Natural killer cell treated with Interleukin-12 subunit alpha and Interleukin-12 subunit beta and Interleukin-15 and Interleukin-18, amount 100 ng/mL, for 72 hours (primary cell): ENCODE measurements around the gene CPN2. TPM values are rescaled to one million over a fixed set of nuclear protein-coding genes. Genes with fewer than 3 reads are reported as not detected.
A peak's percentile ranks its signal among the peaks of the same experiment; 100 is the strongest.

Experiments
- ATAC-seq, 2 donors: fragments of 150-1000 bp; cut with Tn5 transposase in 1 of 2; sonication (Bioruptor Pico), chemical (Tn5 transposase) in 1 of 2; 2 replicates each; pipeline ENCODE4 v1.10.0; 2021
- DNase-seq: peaks from one replicate; pipeline ENCODE4 v3.0.0; 2022; ENCODE audit warnings: low spot score
- H3K27ac Mint-ChIP-seq, 2 donors: 1 replicate in 1 of 2; 2 replicates in 1 of 2; pipeline ENCODE4 v1.8.0; 2022; ENCODE audit warnings: mixed read lengths in 2 of 2, mild to moderate bottlenecking in 1 of 2, moderate library complexity in 1 of 2
- H3K27me3 Mint-ChIP-seq, 2 donors: 1 replicate in 1 of 2; 2 replicates in 1 of 2; pipeline ENCODE4 v1.8.0; 2022; ENCODE audit warnings: mixed read lengths in 2 of 2
- H3K36me3 Mint-ChIP-seq: one replicate; pipeline ENCODE4 v1.8.0; 2022; ENCODE audit warnings: mixed read lengths
- H3K4me1 Mint-ChIP-seq, 2 donors: 1 replicate in 1 of 2; 2 replicates in 1 of 2; pipeline ENCODE4 v1.8.0; 2022; ENCODE audit warnings: low read depth in 2 of 2, mixed read lengths in 2 of 2, mild to moderate bottlenecking in 1 of 2
- H3K4me3 Mint-ChIP-seq: one replicate; pipeline ENCODE4 v1.8.0; 2022; ENCODE audit warnings: mixed read lengths
- H3K9me3 Mint-ChIP-seq: 2 replicates; pipeline ENCODE4 v1.8.0; 2022; ENCODE audit warnings: mixed read lengths
- total RNA-seq, 2 donors: library from RNA; stranded (reverse); gene quantifications; one replicate each; pipeline ENCODE4 v1.2.3, GENCODE V29; 2022

Gene CPN2
- total RNA-seq, 2 donors from 2014 or later, result not detected

DNA sequence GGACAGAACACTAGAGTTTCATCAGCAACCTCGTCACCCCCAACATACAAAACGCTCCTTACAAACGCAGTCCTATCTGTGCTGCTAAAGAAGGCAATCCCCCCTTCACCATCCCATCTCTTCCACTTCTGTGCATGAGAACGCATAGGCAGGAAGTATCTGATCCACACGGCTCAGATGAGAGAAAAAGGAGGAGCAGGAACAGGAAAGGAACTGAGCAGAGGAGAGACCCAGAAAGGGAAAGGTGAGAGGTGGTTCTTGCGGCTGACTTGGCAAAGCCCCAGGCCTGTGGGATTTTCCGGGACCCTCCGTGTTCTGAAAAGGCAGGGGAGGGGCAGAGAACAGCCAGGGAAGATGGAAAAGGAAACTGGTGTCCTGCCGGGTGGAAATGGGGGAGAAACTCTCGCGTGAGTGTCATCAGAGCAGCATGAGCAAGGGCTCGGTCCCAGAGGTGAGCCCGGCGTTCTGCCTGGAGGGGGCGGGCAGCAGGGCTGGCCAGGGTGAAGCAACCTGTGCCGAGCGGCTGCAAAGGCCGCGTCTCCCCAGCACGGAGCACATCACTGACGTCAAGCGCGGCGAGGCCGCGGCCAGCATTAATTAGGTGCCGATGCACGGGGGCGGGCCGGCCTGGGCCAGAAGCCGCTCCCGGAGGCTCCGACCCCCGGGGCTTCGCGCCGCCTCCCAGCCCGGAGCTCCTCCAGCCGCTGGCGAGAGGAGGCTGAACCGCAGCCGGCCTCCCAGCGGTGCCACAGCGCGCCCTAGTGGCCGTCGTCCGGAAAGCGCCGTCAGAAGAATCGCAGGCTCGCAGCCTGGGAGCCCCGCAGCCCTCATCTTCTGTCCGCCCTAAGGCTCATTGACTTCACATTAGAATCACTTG is 35.8 kb downstream of the CPN2 start:
- peak; percentile 84 to 88 for ATAC-seq
- Mint-ChIP-seq H3K4me1 (peaks cover 11 to 14% of the 10 kb centered on the region in 2 donors), H3K4me3 (peak overlapping the region; percentile 77), H3K27me3 (peaks cover 30 to 41% of the 10 kb centered on the region in 2 donors), H3K36me3 (peaks cover 8% of the 10 kb centered on the region), H3K27ac (no peak overlapping the region), H3K9me3 (peaks cover 8% of the 10 kb centered on the region)
- peak; percentile 87 for DNase-seq

GRCh38 chr3:194314388-194315068 is 36.6 kb downstream of the CPN2 start:
- H3K27ac Mint-ChIP-seq, result no peak overlapping the region
- H3K4me3 Mint-ChIP-seq, result peak overlapping the region; percentile 77
- peaks cover 27 to 38% of the 10 kb centered on the region in 2 donors for H3K27me3 Mint-ChIP-seq
- ATAC-seq (no peak), DNase-seq (no peak)
- peaks cover 11 to 14% of the 10 kb centered on the region in 2 donors for H3K4me1 Mint-ChIP-seq
- peaks cover 7% of the 10 kb centered on the region for H3K9me3 Mint-ChIP-seq
- peaks cover 7% of the 10 kb centered on the region for H3K36me3 Mint-ChIP-seq

DNA sequence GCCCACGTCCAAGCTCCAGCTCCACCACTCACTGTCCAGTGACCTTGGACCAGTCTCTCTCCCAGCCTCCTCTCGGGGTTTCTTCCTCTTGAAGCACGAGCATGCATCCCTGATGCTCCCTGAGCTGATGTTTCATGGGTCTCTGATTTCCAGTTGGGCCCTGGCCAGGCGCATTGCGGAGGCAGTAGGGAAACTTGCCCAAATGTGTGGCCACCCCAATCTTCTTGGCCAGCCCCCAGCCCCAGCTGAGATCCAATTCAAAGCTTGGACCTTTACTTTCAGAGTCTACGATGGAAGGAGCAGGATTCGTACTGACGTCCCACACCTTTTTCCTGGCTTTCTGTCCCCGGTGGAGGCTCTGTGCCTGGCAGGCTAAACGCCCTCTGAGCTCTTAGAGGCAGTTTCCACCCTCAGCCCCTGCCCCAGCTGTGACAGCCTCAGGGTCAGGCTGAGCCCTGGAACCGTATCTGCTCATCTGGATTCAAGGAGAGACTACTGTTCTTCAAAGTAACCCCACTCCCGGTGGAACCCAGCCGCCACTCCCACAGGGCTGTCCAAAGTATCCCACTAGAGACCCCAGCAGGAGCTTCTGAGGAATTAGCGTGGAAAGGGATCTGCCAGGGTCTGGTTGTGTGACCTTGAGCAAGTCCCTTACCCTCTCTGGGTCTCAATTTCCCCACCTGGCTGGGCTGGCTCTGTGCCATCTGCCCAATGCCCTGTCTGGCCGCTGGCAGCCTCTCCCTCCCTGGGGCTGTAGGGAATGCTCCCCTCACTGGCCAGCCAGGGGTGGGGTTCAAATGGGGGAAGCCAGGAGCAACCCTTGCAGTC is 37.4 kb downstream of the CPN2 start:
- Mint-ChIP-seq H3K9me3 (no peaks in the 10 kb centered on the region), H3K4me3 (no peak overlapping the region), H3K27ac (no peak overlapping the region), H3K27me3 (peaks cover 27 to 36% of the 10 kb centered on the region in 2 donors), H3K36me3 (no peaks in the 10 kb centered on the region), H3K4me1 (peaks cover 11 to 16% of the 10 kb centered on the region in 2 donors)
- ATAC-seq (no peak), DNase-seq (no peak)

- H3K27me3 Mint-ChIP-seq, result peaks cover 26 to 36% of the 10 kb centered on the region in 2 donors
- no peak overlapping the region for H3K4me3 Mint-ChIP-seq
- peaks cover 11 to 16% of the 10 kb centered on the region in 2 donors for H3K4me1 Mint-ChIP-seq
Observed at GRCh38 chr3:194312743-194313281, 38.3 kb downstream of the CPN2 start.

GRCh38 chr3:194312186-194312742 is 38.9 kb downstream of the CPN2 start:
- ATAC-seq (no peak), DNase-seq (no peak)
- H3K27ac Mint-ChIP-seq, result no peak overlapping the region

More at GRCh38 chr3:194312743-194313281, 38.3 kb downstream of the CPN2 start:
- DNase-seq (no peak), ATAC-seq (no peak)
- H3K9me3 Mint-ChIP-seq, result no peaks in the 10 kb centered on the region
- no peak overlapping the region for H3K27ac Mint-ChIP-seq
- no peaks in the 10 kb centered on the region for H3K36me3 Mint-ChIP-seq

GRCh38 chr3:194311000-194311399 is 40.1 kb downstream of the CPN2 start:
- Mint-ChIP-seq H3K9me3 (no peaks in the 10 kb centered on the region), H3K27me3 (peaks cover 18 to 32% of the 10 kb centered on the region in 2 donors), H3K4me1 (peaks cover 18 to 22% of the 10 kb centered on the region in 2 donors), H3K36me3 (no peaks in the 10 kb centered on the region), H3K4me3 (no peak overlapping the region), H3K27ac (no peak overlapping the region)
- no peak for ATAC-seq
- no peak for DNase-seq

More at GRCh38 chr3:194312186-194312742, 38.9 kb downstream of the CPN2 start:
- Mint-ChIP-seq H3K4me3 (no peak overlapping the region), H3K27me3 (peaks cover 26 to 34% of the 10 kb centered on the region in 2 donors), H3K9me3 (no peaks in the 10 kb centered on the region), H3K4me1 (peaks cover 13 to 16% of the 10 kb centered on the region in 2 donors), H3K36me3 (no peaks in the 10 kb centered on the region)

GRCh38 chr3:194310060-194310835 is 40.9 kb downstream of the CPN2 start:
- Mint-ChIP-seq H3K27ac (no peak overlapping the region), H3K36me3 (no peaks in the 10 kb centered on the region), H3K4me1 (peaks cover 23 to 24% of the 10 kb centered on the region in 2 donors), H3K27me3 (peaks cover 18 to 31% of the 10 kb centered on the region in 2 donors), H3K4me3 (no peak overlapping the region), H3K9me3 (no peaks in the 10 kb centered on the region)
- no peak for DNase-seq
- no peak for ATAC-seq

- Mint-ChIP-seq H3K9me3 (no peaks in the 10 kb centered on the region), H3K4me3 (no peak overlapping the region), H3K4me1 (peaks cover 25 to 26% of the 10 kb centered on the region in 2 donors), H3K27ac (no peak overlapping the region), H3K36me3 (no peaks in the 10 kb centered on the region), H3K27me3 (peaks cover 18 to 31% of the 10 kb centered on the region in 2 donors)
- DNase-seq (no peak), ATAC-seq (no peak)
Observed at GRCh38 chr3:194308601-194309449, 42.3 kb downstream of the CPN2 start.

- Mint-ChIP-seq H3K27me3 (peaks cover 18 to 31% of the 10 kb centered on the region in 2 donors), H3K4me1 (peaks cover 25 to 26% of the 10 kb centered on the region in 2 donors), H3K36me3 (no peaks in the 10 kb centered on the region), H3K9me3 (no peaks in the 10 kb centered on the region), H3K4me3 (no peak overlapping the region), H3K27ac (no peak overlapping the region)
- DNase-seq (no peak), ATAC-seq (no peak)
Observed at GRCh38 chr3:194307849-194308248, 43.3 kb downstream of the CPN2 start.

DNA sequence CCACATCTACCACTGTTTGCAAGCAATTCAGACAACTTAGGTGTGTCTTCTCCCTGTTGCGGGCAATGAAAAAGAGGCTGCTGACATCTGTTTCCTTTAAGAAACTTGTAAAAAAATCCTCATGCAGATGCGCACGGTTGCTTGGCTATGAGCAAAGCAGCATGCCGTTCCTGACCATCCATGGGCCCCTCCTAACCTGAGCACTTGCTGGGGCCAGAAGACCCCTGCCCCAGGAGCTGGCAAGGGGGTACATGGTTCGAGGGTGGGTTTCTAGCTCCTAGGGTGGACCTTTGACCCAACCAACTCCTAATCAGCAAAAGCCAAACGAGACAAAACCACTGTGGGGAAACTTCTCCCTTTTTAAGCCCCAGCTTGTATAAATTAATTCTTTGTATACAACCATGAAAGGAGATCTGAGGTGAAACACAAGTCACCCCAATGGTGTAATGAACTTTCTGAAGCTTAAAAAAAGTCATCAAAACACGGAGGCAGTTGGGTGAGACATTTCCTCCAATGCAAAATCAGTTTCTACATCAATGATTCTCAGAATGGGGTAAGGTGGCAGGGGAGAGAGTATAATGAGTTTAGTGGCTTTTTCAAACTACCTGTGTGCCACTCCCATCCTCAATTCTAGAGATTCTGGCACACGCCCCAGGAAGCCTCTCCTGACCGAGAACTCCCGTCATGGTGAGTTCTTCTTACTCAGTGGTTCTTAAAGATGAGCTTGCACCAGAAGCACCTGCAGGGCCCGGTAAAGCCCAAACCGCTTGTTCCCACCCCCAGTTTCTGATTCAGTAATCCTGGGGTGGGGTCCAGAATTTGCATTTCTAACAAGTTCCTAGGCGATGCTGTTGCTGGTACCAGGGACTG is 44.1 kb downstream of the CPN2 start:
- no peak for ATAC-seq
- Mint-ChIP-seq H3K4me3 (peak overlapping the region; percentile 61), H3K27ac (peak overlapping the region in 1 of 2 donors; percentile 29), H3K9me3 (no peaks in the 10 kb centered on the region), H3K27me3 (peaks cover 18 to 25% of the 10 kb centered on the region in 2 donors), H3K4me1 (peaks cover 21 to 25% of the 10 kb centered on the region in 2 donors), H3K36me3 (no peaks in the 10 kb centered on the region)
- DNase-seq, result no peak

- peak; percentile 62 to 63 for ATAC-seq
- Mint-ChIP-seq H3K9me3 (no peaks in the 10 kb centered on the region), H3K4me3 (peak overlapping the region; percentile 61)
Observed at GRCh38 chr3:194306109-194306686, 44.9 kb downstream of the CPN2 start.

More at GRCh38 chr3:194306109-194306686, 44.9 kb downstream of the CPN2 start:
- H3K27ac Mint-ChIP-seq, result no peak overlapping the region
- peaks cover 18 to 22% of the 10 kb centered on the region in 2 donors for H3K27me3 Mint-ChIP-seq
- peaks cover 21 to 25% of the 10 kb centered on the region in 2 donors for H3K4me1 Mint-ChIP-seq
- DNase-seq, result no peak
- no peaks in the 10 kb centered on the region for H3K36me3 Mint-ChIP-seq
